Measurements from ENCODE around the gene REX1BD.

DNA sequence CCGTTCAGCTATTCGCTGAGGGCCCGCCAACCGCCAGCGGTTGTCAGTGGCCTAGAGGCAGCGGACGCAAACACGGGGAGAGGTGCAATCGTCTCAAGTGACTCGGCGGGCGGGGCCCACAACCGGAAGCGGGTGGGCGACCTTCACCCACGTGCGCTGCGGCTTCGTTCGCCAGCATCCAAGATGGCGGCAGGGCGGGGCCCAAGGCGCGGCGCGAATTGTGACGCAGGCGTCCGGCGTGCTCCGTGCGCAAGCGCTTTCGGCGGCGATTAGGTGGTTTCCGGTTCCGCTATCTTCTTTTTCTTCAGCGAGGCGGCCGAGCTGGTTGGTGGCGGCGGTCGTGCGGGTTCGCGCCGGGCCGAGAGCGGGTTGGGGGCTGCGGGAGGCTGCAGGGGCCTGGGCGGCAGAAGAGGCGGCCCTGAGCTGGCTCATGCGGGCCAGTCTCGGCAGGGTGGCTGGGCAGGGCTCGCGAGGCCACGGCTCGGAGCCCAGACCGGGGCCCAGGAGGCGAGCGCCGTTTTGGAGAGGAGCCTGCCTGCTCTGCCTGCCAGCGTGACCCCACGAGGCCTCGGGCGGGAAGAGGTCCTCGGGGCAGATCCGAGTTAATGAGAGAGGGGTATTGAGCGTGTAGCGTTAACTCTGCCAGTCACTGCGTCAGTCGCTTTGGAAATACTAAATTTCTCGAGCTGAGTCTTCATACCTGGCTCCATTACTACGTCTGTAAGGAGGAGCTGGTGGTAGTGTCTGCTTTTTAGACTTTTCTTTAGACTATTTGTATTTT lies 16.8 kb upstream of the REX1BD start, which contains the start of gene UBA52:
- TF ChIP-seq, protein P1, sequence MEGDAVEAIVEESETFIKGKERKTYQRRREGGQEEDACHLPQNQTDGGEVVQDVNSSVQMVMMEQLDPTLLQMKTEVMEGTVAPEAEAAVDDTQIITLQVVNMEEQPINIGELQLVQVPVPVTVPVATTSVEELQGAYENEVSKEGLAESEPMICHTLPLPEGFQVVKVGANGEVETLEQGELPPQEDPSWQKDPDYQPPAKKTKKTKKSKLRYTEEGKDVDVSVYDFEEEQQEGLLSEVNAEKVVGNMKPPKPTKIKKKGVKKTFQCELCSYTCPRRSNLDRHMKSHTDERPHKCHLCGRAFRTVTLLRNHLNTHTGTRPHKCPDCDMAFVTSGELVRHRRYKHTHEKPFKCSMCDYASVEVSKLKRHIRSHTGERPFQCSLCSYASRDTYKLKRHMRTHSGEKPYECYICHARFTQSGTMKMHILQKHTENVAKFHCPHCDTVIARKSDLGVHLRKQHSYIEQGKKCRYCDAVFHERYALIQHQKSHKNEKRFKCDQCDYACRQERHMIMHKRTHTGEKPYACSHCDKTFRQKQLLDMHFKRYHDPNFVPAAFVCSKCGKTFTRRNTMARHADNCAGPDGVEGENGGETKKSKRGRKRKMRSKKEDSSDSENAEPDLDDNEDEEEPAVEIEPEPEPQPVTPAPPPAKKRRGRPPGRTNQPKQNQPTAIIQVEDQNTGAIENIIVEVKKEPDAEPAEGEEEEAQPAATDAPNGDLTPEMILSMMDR (IDR thresholded peaks at IDR 0.05; ENCODE audit: extremely low read depth in 1 of 2, insufficient read depth in 1 of 2, low read depth in 1 of 2, low read length in 2 of 2), result no peak
- TF ChIP-seq POLR2A (IDR thresholded peaks at IDR 0.05; ENCODE audit: low read depth, low read length) (peak; percentile 92), EZH2 (IDR thresholded peaks at IDR 0.05; ENCODE audit: borderline replicate concordance, low read depth, low read length, severe bottlenecking) (no peak), POLR2AphosphoS5 (IDR thresholded peaks at IDR 0.05; ENCODE audit: insufficient read depth, low read depth, low read length) (peak; percentile 98), MYC (IDR thresholded peaks at IDR 0.05; ENCODE audit: low read depth, low read length) (peak; percentile 99)
